GM10248 (cell line): Measurements from ENCODE around the gene RABL6.
"Not testable (repeated sequence)": the region's sequence is repeated elsewhere in the genome, so short reads cannot be mapped to it uniquely, and the experiment has no call there.

ENCODE experiments used
- CTCF ChIA-PET: fragments of 300-600 bp; sonication (Branson Sonifier 250); formaldehyde crosslinking; extraction: SDS; loops from one replicate; lab custom pipeline; 2021; ENCODE audit warnings: antibody characterized with exemption; lab: Yijun Ruan, JAX
- POLR2A ChIA-PET: fragments of 350-650 bp; sonication (Branson Sonifier 250); formaldehyde crosslinking; extraction: SDS; loops from one replicate; lab custom pipeline; 2020; ENCODE audit warnings: antibody characterized with exemption; lab: Yijun Ruan, JAX
- DNase-seq: peaks from one replicate; pipeline ENCODE4 v3.0.0; 2012; ENCODE audit errors: extremely low spot score
- CTCF ChIP-seq: IDR thresholded peaks from 2 replicates; pipeline ENCODE4 v1.5.1; 2012; ENCODE audit warnings: mild to moderate bottlenecking, low read depth; ENCODE audit errors: extremely low read depth, missing control alignments, control extremely low read depth

Gene RABL6

GRCh38 chr9:136766410-136767120, 41.2 kb upstream of the RABL6 start:
- CTCF ChIA-PET, result interaction anchor here (0.7 to 5.4 kb wide), 22 partner anchors 9 to 302 kb away, joined by 3 to 79 read pairs (median 4); partner anchors contain the start of genes AGPAT2, AJM1, LCN8 and NPDC1
- peak; percentile 8 for TF ChIP-seq CTCF
- DNase-seq, POLR2A ChIA-PET: not testable (repeated sequence)

GRCh38 chr9:136769710-136770191, 38.0 kb upstream of the RABL6 start:
- DNase-seq, result peak; percentile 76
- peak; percentile 74 for TF ChIP-seq CTCF
- CTCF ChIA-PET, result interaction anchor here (0.6 to 5.4 kb wide), 8 partner anchors 10 to 42 kb away, joined by 3 to 79 read pairs (median 4); partner anchors contain the start of gene LCN8
- POLR2A ChIA-PET, result no interaction called here

GRCh38 chr9:136771907-136772415, 35.8 kb upstream of the RABL6 start:
- ChIA-PET CTCF (interaction anchor here (1.8 to 1.9 kb wide), 2 partner anchors 258 to 263 kb away, joined by 7 read pairs; no protein-coding TSS in a partner anchor), POLR2A (no interaction called here)
- DNase-seq, result peak; percentile 3
- TF ChIP-seq CTCF, result no peak

DNA sequence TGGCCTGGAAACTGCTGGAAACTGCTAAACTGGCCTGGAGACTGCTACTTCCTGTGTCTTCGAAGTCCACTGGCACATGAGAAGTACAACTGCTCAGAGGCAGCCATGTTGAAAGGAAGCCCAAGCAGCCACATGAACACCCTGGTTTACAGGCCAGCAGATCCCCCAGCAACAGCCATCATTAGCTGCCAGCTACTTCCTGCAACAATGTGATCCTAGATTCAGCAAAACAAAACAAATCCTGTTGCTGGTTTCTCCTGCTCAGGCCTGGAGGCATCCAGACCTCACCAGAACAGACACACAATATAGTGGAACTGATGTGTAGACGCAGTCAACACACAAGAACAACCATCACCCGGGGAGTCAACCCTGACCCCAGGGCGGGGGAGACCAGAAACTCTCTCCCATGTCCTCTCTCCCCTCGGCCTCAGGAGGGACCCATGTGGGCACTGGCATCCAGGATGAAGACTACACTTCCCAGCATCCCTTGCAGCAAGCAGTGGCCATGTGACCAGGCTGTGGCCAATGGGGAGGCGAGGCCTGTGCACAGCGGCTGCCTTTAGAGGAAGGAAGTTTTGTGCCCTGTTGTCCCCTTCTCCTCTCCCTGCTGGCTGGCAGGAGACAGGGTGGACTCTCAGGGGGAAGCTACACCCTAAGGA, 34.2 kb upstream of the RABL6 start:
- ChIA-PET POLR2A (no interaction called here), CTCF (no interaction called here)
- TF ChIP-seq CTCF, result no peak
- peak; percentile 39 for DNase-seq

DNA sequence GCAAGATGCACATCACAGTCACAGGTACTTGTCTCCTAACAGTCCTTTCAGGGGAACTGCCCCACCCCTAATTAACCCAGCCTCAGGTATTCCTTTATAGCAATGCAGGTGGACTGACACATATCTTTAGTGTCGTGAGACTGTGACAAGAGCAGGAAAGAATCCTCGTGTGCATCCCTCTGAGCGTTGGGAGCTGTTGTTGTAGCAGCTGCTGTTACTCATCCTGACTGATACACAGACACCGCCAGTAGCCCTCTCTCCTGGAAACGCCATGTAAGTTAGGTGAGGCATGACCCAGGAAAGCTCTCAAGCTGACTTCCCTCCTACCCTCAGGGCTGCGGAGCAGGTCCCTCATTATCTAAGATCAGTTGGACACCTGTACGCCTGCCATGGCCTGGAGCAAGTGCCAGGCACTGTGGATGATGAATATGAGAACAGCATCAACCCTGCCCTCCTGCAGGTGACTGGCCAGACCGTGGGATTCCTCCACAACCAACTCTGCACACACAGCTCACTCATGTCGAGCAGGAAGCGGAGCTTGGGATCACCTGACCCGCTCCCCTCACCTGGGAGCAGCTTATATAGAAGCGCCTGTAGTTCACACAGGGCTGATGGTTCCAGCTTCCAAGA, 33.2 kb upstream of the RABL6 start:
- DNase-seq, result peak; percentile 1
- ChIA-PET CTCF (interaction anchor here (1.0 to 1.8 kb wide), 5 partner anchors 8 to 261 kb away, joined by 3 to 8 read pairs (median 6); partner anchors contain the start of gene AJM1), POLR2A (no interaction called here)
- TF ChIP-seq CTCF, result no peak

GRCh38 chr9:136775191-136775590, 32.6 kb upstream of the RABL6 start:
- no peak for TF ChIP-seq CTCF
- peak; percentile 2 for DNase-seq
- POLR2A ChIA-PET, result no interaction called here
- CTCF ChIA-PET, result interaction anchor here (1.0 to 1.8 kb wide), 5 partner anchors 9 to 260 kb away, joined by 3 to 8 read pairs (median 6); partner anchors contain the start of gene AJM1
